Mesothelial cell of epicardium (in vitro differentiated cells): ENCODE results near the gene ACKR1. TPM values are rescaled to one million over a fixed set of nuclear protein-coding genes. Genes with fewer than 3 reads are reported as not detected.

ENCODE experiments used
- DNase-seq, 2 experiments: peaks; one replicate each; pipeline ENCODE4 v3.0.0; 2021; ENCODE audit warnings: low spot score in 2 of 2; ENCODE audit not compliant: unreplicated experiment in 2 of 2
- H3K27ac Mint-ChIP-seq: 2 replicates; pipeline ENCODE4 v1.8.0; 2021; ENCODE audit warnings: mixed read lengths
- H3K27me3 Mint-ChIP-seq: 2 replicates; pipeline ENCODE4 v1.8.0; 2021; ENCODE audit warnings: low read depth, mixed read lengths
- H3K36me3 Mint-ChIP-seq: 2 replicates; pipeline ENCODE4 v1.8.0; 2021; ENCODE audit warnings: mixed read lengths
- H3K4me1 Mint-ChIP-seq: 2 replicates; pipeline ENCODE4 v1.8.0; 2021; ENCODE audit warnings: mixed read lengths
- H3K4me3 Mint-ChIP-seq: 2 replicates; pipeline ENCODE4 v1.8.0; 2021; ENCODE audit warnings: mild to moderate bottlenecking, moderate library complexity, mixed read lengths
- H3K9me3 Mint-ChIP-seq: 2 replicates; pipeline ENCODE4 v1.8.0; 2021; ENCODE audit warnings: mixed read lengths
- total RNA-seq: library from RNA; stranded (reverse); gene quantifications from 3 replicates; pipeline ENCODE4 v1.2.1, GENCODE V29; 2021
- TF ChIP-seq, protein P1 (sequence below): fragments of 200-600 bp; sonication (generic); IDR thresholded peaks from one replicate; pipeline ENCODE4 v1.5.0; 2021; ENCODE audit warnings: antibody characterized with exemption; ENCODE audit not compliant: unreplicated experiment

ACKR1 gene
- total RNA-seq, 1 donor from 2014 or later: 0.38 TPM

DNA sequence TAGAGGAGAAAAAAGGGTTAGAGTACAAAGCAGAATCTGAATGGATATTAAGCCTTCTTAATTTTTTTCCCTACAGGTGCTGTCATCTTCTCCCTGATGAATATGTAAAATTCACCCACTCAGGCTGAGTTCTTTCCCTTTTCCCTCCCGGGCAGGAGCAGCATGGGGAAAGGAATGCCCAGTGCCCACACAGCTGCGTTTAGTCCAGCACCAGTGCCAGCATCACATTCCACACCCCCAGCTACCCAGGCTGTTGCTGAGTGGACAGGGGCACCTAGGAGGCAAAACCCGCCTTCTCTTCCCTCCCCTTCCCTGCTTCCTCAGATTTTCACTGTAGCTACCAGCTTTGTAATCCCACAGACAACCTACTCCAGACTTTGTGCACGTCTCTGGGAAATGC lies 36.6 kb upstream of the ACKR1 start:
- Mint-ChIP-seq H3K27ac (no peak overlapping the region), H3K36me3 (no peaks in the 10 kb centered on the region), H3K27me3 (peaks cover 66% of the 10 kb centered on the region), H3K9me3 (no peaks in the 10 kb centered on the region), H3K4me3 (no peak overlapping the region), H3K4me1 (peaks cover 18% of the 10 kb centered on the region)
- TF ChIP-seq, protein P1, sequence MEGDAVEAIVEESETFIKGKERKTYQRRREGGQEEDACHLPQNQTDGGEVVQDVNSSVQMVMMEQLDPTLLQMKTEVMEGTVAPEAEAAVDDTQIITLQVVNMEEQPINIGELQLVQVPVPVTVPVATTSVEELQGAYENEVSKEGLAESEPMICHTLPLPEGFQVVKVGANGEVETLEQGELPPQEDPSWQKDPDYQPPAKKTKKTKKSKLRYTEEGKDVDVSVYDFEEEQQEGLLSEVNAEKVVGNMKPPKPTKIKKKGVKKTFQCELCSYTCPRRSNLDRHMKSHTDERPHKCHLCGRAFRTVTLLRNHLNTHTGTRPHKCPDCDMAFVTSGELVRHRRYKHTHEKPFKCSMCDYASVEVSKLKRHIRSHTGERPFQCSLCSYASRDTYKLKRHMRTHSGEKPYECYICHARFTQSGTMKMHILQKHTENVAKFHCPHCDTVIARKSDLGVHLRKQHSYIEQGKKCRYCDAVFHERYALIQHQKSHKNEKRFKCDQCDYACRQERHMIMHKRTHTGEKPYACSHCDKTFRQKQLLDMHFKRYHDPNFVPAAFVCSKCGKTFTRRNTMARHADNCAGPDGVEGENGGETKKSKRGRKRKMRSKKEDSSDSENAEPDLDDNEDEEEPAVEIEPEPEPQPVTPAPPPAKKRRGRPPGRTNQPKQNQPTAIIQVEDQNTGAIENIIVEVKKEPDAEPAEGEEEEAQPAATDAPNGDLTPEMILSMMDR: no peak
- no peak for DNase-seq

DNA sequence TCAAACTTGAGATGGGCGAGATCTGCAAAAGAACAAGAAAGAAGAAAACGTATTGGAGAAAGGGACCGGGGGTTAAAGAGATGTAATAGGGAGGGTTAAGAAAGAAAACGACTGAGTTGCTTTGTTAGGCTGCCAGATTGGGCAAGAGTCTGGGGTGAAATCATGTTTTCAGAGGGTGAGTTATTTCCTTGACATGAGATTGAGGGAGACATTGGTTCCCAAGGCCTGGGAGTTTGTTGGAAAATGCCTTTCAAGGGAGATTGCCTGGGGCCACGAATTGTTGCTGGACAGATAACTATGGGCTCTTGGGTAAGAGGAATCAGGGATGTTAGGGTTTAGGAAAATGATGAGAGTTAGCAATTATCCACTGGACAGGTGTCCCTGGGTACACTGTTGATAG lies 34.0 kb upstream of the ACKR1 start:
- H3K27ac Mint-ChIP-seq: no peak overlapping the region
- H3K27me3 Mint-ChIP-seq: peaks cover 88% of the 10 kb centered on the region
- no peak for DNase-seq

DNA sequence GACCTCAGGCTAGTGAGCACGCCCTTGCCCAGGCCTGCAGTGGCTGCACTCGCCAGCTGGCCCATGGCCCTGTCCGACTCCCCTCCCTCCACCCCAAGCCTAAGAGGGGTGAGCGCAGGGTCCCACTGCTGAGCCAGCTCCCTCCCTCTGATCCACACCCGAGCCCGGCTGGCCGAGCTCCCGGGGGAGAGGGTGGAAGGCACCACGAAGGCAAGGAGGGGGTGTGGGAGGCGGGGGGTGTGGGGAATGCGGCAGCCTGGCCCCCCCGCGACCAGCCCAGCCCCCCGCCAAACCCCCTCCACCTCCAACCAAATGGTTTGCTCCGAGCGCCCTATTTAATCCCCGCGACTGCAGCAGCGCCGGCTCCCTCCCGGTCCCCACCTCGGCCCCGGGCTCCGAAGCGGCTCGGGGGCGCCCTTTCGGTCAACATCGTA lies 33.4 kb upstream of the ACKR1 start, which contains the start of gene CADM3:
CADM3 (plus strand) TSS at position 362 of the 434 bp plus-strand sequence. CDS start 151 bp downstream, outside the sequence.
- TF ChIP-seq, protein P1: no peak
- Mint-ChIP-seq H3K36me3 (no peaks in the 10 kb centered on the region), H3K9me3 (no peaks in the 10 kb centered on the region), H3K27me3 (peaks cover 85% of the 10 kb centered on the region), H3K27ac (no peak within 1 kb of the TSS), H3K4me3 (peak within 1 kb of the TSS; percentile 61), H3K4me1 (peaks cover 10% of the 10 kb centered on the region)
- peak in 1 of 2 experiments; percentile 21 for DNase-seq

More for the DNA sequence above, 34.0 kb upstream of the ACKR1 start:
- TF ChIP-seq, protein P1: no peak
- peaks cover 10% of the 10 kb centered on the region for H3K4me1 Mint-ChIP-seq
- H3K4me3 Mint-ChIP-seq: peak overlapping the region; percentile 43
- no peaks in the 10 kb centered on the region for H3K9me3 Mint-ChIP-seq
- H3K36me3 Mint-ChIP-seq: no peaks in the 10 kb centered on the region

DNA sequence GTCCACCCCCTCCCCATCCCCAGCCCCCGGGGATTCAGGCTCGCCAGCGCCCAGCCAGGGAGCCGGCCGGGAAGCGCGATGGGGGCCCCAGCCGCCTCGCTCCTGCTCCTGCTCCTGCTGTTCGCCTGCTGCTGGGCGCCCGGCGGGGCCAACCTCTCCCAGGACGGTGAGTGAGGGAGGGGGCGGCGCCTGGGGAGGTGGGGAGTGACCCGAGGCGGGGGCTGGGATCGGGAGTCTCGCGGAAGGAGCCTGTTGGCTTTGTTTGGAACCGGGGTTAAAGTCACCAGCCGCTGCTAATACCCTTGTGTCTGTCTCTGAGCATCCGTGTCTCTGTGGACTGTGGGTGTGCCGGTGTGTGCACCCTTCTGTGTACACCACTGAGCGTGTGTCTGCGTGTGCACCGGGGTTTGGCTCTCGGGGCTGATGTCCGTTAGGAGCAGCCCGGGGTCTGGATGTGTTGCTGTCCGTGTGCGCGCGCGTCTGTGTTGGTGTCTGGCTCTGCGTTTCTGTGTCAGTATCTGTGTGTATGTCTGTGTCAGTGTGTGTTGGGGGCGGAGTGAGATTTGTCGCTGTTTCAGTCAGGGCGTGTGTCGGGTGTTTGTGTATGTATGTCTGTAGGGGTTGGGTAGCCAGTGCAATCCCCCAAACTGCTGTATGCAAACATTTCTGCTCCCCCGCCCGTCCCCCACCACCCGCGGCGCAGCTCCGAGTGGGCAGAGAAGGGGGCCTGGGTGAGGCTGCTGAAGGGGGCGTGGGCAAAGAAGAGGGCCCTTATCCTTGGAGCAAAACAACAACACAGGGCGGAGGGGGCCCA lies 32.8 kb upstream of the ACKR1 start:
- Mint-ChIP-seq H3K4me3 (peak overlapping the region; percentile 61), H3K27me3 (peaks cover 80% of the 10 kb centered on the region), H3K4me1 (peaks cover 10% of the 10 kb centered on the region), H3K36me3 (no peaks in the 10 kb centered on the region), H3K9me3 (no peaks in the 10 kb centered on the region), H3K27ac (no peak overlapping the region)
- TF ChIP-seq, protein P1: no peak
- DNase-seq: no peak

DNA sequence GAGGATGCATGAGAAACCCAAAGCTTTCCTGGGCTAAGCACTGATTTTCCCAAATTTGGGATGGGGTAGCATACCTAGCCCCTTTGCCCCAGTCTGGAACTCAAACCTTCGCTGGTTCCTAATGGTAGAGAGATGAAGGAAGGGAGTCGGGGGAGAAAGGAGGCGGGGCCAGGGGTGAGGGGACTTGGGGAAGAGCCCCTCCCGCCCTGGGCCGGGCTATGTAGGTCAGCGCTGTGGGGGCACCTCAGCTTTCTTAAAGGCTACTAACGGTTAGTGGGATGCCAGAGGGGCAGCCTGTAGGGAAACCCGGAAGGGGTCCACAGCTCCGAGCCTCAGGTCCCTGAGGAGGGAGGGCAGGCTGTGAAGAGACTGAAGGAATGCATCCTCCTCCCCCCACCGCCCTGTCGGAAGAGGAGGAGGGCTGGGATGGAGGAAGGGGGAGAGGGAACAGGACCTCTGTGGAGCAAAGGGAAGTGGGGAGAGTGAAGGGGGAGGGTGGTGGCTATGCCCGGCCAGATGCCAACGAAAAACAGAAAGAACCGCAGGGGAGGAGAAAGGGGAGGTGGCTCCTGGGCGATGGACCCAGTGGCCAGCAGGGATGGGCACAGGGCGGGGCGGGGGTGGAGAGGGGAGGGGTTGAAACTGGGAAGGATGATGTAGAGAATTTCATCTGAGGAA lies 31.9 kb upstream of the ACKR1 start:
- Mint-ChIP-seq H3K36me3 (no peaks in the 10 kb centered on the region), H3K27ac (no peak overlapping the region), H3K27me3 (peaks cover 76% of the 10 kb centered on the region), H3K4me1 (peaks cover 10% of the 10 kb centered on the region), H3K9me3 (no peaks in the 10 kb centered on the region), H3K4me3 (no peak overlapping the region)
- DNase-seq: no peak
- TF ChIP-seq, protein P1: no peak
